Neural cell (in vitro differentiated cells): Measurements from ENCODE around the gene ROR2.

Experiments
- EP300 ChIP-seq: fragments of 450-650 bp; conservative IDR thresholded peaks from 2 replicates; pipeline ENCODE4 v1.6.1; 2014; ENCODE audit warnings: antibody characterized with exemption, mild to moderate bottlenecking, moderate library complexity; ENCODE audit not compliant: poor library complexity, severe bottlenecking
- EZH2 ChIP-seq: fragments of 200-600, 300-800 bp; shearing (Covaris generic), sonication (generic); IDR thresholded peaks from 2 replicates; pipeline ENCODE4 v1.6.1; 2014; ENCODE audit warnings: antibody characterized with exemption, low read length, borderline replicate concordance, mild to moderate bottlenecking; ENCODE audit not compliant: insufficient read depth, poor library complexity, severe bottlenecking
- MXI1 ChIP-seq: fragments of 450-650 bp; conservative IDR thresholded peaks from 2 replicates; pipeline ENCODE4 v1.6.1; 2014; ENCODE audit warnings: antibody characterized with exemption, mild to moderate bottlenecking; ENCODE audit not compliant: poor library complexity, severe bottlenecking
- POLR2AphosphoS5 ChIP-seq: IDR thresholded peaks from 2 replicates; pipeline ENCODE4 v1.6.1; 2012
- RAD21 ChIP-seq: fragments of 450-650 bp; conservative IDR thresholded peaks from 2 replicates; pipeline ENCODE4 v1.6.1; 2014; ENCODE audit warnings: antibody characterized with exemption, mild to moderate bottlenecking, moderate library complexity
- SMC3 ChIP-seq: fragments of 450-650 bp; conservative IDR thresholded peaks from 2 replicates; pipeline ENCODE4 v1.6.1; 2014; ENCODE audit warnings: antibody characterized with exemption, mild to moderate bottlenecking, moderate library complexity; ENCODE audit not compliant: poor library complexity
- TF ChIP-seq, protein P1 (sequence below): fragments of 450-650 bp; IDR thresholded peaks from 2 replicates; pipeline ENCODE4 v1.5.1; 2014; ENCODE audit warnings: antibody characterized with exemption, mild to moderate bottlenecking, moderate library complexity; ENCODE audit not compliant: poor library complexity, severe bottlenecking
- TF ChIP-seq, protein P2 (sequence below): IDR thresholded peaks from 2 replicates; pipeline ENCODE4 v1.6.1; 2012; ENCODE audit warnings: borderline replicate concordance

DNA sequence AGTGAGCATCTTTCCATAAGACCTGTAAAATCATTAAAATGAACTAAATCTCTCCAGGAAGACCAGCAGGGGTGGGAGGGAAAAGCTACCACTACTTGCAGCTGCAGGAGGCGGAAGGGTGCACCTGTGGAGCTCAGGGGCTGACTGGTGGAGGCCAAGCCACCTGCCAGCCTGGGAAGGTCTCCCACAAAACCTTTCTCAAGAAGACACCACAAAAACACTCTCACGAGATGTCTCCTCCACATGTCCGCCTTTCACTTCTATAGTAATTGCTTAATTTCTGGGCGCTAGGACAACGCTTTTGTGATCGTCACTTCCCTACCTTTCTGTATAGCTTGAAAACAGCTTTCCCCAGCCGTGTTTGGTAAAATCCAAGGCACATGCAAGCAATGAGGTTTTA lies 114.4 kb downstream of the ROR2 start:
- TF ChIP-seq, protein P1, sequence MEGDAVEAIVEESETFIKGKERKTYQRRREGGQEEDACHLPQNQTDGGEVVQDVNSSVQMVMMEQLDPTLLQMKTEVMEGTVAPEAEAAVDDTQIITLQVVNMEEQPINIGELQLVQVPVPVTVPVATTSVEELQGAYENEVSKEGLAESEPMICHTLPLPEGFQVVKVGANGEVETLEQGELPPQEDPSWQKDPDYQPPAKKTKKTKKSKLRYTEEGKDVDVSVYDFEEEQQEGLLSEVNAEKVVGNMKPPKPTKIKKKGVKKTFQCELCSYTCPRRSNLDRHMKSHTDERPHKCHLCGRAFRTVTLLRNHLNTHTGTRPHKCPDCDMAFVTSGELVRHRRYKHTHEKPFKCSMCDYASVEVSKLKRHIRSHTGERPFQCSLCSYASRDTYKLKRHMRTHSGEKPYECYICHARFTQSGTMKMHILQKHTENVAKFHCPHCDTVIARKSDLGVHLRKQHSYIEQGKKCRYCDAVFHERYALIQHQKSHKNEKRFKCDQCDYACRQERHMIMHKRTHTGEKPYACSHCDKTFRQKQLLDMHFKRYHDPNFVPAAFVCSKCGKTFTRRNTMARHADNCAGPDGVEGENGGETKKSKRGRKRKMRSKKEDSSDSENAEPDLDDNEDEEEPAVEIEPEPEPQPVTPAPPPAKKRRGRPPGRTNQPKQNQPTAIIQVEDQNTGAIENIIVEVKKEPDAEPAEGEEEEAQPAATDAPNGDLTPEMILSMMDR, result no peak
- no peak for TF ChIP-seq MXI1
- TF ChIP-seq EP300, result no peak
- no peak for TF ChIP-seq EZH2
- no peak for TF ChIP-seq POLR2AphosphoS5
- TF ChIP-seq RAD21, result no peak
- TF ChIP-seq, protein P2, sequence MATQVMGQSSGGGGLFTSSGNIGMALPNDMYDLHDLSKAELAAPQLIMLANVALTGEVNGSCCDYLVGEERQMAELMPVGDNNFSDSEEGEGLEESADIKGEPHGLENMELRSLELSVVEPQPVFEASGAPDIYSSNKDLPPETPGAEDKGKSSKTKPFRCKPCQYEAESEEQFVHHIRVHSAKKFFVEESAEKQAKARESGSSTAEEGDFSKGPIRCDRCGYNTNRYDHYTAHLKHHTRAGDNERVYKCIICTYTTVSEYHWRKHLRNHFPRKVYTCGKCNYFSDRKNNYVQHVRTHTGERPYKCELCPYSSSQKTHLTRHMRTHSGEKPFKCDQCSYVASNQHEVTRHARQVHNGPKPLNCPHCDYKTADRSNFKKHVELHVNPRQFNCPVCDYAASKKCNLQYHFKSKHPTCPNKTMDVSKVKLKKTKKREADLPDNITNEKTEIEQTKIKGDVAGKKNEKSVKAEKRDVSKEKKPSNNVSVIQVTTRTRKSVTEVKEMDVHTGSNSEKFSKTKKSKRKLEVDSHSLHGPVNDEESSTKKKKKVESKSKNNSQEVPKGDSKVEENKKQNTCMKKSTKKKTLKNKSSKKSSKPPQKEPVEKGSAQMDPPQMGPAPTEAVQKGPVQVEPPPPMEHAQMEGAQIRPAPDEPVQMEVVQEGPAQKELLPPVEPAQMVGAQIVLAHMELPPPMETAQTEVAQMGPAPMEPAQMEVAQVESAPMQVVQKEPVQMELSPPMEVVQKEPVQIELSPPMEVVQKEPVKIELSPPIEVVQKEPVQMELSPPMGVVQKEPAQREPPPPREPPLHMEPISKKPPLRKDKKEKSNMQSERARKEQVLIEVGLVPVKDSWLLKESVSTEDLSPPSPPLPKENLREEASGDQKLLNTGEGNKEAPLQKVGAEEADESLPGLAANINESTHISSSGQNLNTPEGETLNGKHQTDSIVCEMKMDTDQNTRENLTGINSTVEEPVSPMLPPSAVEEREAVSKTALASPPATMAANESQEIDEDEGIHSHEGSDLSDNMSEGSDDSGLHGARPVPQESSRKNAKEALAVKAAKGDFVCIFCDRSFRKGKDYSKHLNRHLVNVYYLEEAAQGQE, result no peak
- no peak for TF ChIP-seq SMC3
